ENCODE measurements around the gene ADAMTS12.

DNA sequence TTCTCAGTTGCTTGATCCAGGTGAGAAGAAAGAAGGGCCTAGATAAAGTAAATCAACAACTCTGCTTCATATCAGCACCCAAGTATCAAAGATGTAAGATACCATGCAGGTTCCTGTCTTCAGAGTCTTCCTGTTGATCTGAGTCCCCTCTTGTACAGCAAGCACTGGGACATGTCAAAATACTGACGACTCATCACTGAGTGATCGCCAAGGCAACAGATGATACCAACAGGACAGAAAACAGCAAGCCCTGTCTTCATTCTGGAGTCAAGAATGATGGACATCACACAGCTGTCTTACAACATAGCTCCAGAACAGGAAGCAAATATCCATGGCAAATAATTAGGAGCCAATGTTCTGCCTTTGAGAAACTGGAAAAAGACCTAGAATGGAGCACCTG is 367.3 kb downstream of the ADAMTS12 start:
- TF ChIP-seq, protein P1, sequence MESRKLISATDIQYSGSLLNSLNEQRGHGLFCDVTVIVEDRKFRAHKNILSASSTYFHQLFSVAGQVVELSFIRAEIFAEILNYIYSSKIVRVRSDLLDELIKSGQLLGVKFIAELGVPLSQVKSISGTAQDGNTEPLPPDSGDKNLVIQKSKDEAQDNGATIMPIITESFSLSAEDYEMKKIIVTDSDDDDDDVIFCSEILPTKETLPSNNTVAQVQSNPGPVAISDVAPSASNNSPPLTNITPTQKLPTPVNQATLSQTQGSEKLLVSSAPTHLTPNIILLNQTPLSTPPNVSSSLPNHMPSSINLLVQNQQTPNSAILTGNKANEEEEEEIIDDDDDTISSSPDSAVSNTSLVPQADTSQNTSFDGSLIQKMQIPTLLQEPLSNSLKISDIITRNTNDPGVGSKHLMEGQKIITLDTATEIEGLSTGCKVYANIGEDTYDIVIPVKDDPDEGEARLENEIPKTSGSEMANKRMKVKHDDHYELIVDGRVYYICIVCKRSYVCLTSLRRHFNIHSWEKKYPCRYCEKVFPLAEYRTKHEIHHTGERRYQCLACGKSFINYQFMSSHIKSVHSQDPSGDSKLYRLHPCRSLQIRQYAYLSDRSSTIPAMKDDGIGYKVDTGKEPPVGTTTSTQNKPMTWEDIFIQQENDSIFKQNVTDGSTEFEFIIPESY (IDR thresholded peaks at IDR 0.05; ENCODE audit: extremely low read depth, insufficient replicate concordance, low read length): no peak
- TF ChIP-seq, protein P2, sequence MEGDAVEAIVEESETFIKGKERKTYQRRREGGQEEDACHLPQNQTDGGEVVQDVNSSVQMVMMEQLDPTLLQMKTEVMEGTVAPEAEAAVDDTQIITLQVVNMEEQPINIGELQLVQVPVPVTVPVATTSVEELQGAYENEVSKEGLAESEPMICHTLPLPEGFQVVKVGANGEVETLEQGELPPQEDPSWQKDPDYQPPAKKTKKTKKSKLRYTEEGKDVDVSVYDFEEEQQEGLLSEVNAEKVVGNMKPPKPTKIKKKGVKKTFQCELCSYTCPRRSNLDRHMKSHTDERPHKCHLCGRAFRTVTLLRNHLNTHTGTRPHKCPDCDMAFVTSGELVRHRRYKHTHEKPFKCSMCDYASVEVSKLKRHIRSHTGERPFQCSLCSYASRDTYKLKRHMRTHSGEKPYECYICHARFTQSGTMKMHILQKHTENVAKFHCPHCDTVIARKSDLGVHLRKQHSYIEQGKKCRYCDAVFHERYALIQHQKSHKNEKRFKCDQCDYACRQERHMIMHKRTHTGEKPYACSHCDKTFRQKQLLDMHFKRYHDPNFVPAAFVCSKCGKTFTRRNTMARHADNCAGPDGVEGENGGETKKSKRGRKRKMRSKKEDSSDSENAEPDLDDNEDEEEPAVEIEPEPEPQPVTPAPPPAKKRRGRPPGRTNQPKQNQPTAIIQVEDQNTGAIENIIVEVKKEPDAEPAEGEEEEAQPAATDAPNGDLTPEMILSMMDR (IDR thresholded peaks at IDR 0.05 in 2 of 3, conservative IDR thresholded peaks at IDR 0.05 in 1 of 3; ENCODE audit: borderline replicate concordance in 1 of 3, insufficient read depth in 1 of 3, low read depth in 2 of 3, low read length in 2 of 3): no peak
- TF ChIP-seq POLR2A (IDR thresholded peaks at IDR 0.05; ENCODE audit: borderline replicate concordance, extremely low read depth, insufficient read depth, insufficient read length) (no peak), POLR2AphosphoS5 (IDR thresholded peaks at IDR 0.05; ENCODE audit: low read depth, low read length) (no peak), SIN3A (IDR thresholded peaks at IDR 0.05; ENCODE audit: low read depth) (no peak), EZH2 (IDR thresholded peaks at IDR 0.05) (no peak), JUND (IDR thresholded peaks at IDR 0.05) (no peak)

Measured in HCT116 (cell line).